Body of pancreas (tissue), 4 donors: Measurements from ENCODE around the gene P2RY6.

Source experiments
- POLR2A ChIP-seq, 3 donors: fragments of 450-650 bp; IDR thresholded peaks; one replicate each; pipeline ENCODE4 v1.6.1; 2016; ENCODE audit warnings: antibody characterized with exemption in 3 of 3, mild to moderate bottlenecking in 2 of 3
- TF ChIP-seq, protein P1 (sequence below), 7 experiments: fragments of 450-650 bp in 4 of 7; fragments of 200-600 bp in 3 of 7; sonication (generic) in 3 of 7; IDR thresholded peaks; one replicate each; pipeline ENCODE4 v1.5.1; 2016 to 2019; ENCODE audit warnings: antibody characterized with exemption in 7 of 7

DNA sequence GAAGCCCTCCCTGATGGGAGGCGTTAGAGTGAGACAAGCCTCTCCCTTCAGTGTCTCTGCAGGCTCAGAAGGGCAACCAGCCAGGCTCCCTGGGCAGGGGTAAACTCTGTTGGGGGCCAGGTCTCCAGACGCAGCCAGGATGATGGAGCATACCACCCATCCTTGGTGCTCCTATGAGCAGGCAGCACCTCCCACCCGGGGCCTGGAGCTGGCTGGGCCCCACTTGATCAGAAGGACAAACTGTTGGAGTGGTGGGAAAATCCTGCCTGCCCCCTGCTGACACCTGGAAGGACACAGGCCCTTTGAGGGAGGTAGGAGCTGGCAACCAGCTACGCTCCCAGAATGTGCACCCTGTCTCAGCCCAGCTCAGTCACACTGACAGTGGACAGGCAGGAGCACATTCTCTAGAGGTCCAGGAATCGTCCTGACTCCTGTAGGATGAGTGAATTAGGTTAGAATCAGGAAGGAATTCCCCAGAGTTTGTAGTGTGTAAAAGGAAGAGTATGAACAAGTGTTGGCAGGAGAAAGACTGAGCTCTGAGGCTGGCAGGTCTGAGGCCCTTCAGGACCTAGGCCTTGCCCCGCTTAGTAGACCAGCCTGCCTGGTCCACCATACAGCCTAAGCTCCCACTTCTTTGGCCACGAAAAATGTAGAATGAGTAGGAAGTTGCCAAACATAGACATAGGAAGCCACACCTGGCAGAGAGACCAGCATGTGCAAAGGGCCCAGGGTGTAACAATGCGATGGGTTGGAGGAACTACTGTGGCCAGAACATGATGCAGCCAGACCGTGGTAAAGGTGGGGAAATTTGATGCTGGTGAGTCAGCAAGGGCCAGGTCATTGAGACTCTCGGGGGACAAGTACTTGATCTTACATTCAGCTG, 55.0 kb downstream of the P2RY6 start:
- TF ChIP-seq, protein P1, sequence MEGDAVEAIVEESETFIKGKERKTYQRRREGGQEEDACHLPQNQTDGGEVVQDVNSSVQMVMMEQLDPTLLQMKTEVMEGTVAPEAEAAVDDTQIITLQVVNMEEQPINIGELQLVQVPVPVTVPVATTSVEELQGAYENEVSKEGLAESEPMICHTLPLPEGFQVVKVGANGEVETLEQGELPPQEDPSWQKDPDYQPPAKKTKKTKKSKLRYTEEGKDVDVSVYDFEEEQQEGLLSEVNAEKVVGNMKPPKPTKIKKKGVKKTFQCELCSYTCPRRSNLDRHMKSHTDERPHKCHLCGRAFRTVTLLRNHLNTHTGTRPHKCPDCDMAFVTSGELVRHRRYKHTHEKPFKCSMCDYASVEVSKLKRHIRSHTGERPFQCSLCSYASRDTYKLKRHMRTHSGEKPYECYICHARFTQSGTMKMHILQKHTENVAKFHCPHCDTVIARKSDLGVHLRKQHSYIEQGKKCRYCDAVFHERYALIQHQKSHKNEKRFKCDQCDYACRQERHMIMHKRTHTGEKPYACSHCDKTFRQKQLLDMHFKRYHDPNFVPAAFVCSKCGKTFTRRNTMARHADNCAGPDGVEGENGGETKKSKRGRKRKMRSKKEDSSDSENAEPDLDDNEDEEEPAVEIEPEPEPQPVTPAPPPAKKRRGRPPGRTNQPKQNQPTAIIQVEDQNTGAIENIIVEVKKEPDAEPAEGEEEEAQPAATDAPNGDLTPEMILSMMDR (IDR thresholded peaks at IDR 0.05), result no peak
- TF ChIP-seq POLR2A (IDR thresholded peaks at IDR 0.05), result no peak
